HCT116 (cell line): Measurements from ENCODE around the gene CYSRT1. TPM values are rescaled to one million over a fixed set of nuclear protein-coding genes. Genes with fewer than 3 reads are reported as not detected.

Source experiments
- ATAC-seq: fragments of 200-7000 bp; cut with Tn5 transposase; 2 replicates; pipeline ENCODE4 v1.9.1; 2020; ENCODE audit warnings: mild to moderate bottlenecking, moderate library complexity
- BruUV-seq: library from RNA; stranded (reverse); fragments of 400-500 nt; replicated peaks from 2 replicates; lab custom pipeline; 2021; lab: Mats Ljungman, UMichigan
- CTCF ChIA-PET: fragments of 300-600 bp; sonication (Branson Sonifier 250); formaldehyde crosslinking; loops from one replicate; lab custom pipeline; 2021; ENCODE audit warnings: antibody characterized with exemption; lab: Charles Lee
- POLR2A ChIA-PET: fragments of 300-600, 350-600 bp; sonication (Branson Sonifier 250); formaldehyde crosslinking; loops from one replicate; lab custom pipeline; 2021; ENCODE audit warnings: antibody characterized with exemption; lab: Charles Lee
- RAD21 ChIA-PET, 2 experiments: fragments of 300-600 bp; sonication (Branson Sonifier 250); formaldehyde crosslinking; loops; one replicate each; lab custom pipeline; 2023; ENCODE audit warnings: low total read pairs in 2 of 2; ENCODE audit not compliant: uncharacterized antibody in 2 of 2, unreplicated experiment in 2 of 2, low non-redundant PET in 1 of 2; lab: Charles Lee
- DNase-seq: peaks from one replicate; pipeline ENCODE4 v3.0.0-alpha.2; 2010; ENCODE audit warnings: low read depth, low spot score
- H2AFZ ChIP-seq: fragments of 200-600 bp; shearing (Covaris generic), sonication (generic); 2 replicates; pipeline ENCODE4 v1.6.1; 2017; ENCODE audit warnings: low read depth, mixed run types, mixed read lengths, antibody characterized with exemption, low read length; ENCODE audit not compliant: poor library complexity, severe bottlenecking
- H3K27ac ChIP-seq: 2 replicates; pipeline ENCODE4 v1.5.1; 2012; ENCODE audit warnings: low read depth, low read length
- H3K27me3 ChIP-seq: fragments of 200-600 bp; sonication (generic); 2 replicates; pipeline ENCODE4 v1.6.1; 2016; ENCODE audit warnings: mixed run types, low read length, mixed read lengths; ENCODE audit not compliant: insufficient read depth
- H3K36me3 ChIP-seq, 2 experiments: fragments of 200-500 bp in 1 of 2; fragments of 200-600 bp in 1 of 2; sonication (Bioruptor generic) in 1 of 2; sonication (generic) in 1 of 2; 2 replicates each; pipeline versions ENCODE4 v1.5.1 to v1.6.1; 2014 to 2016; ENCODE audit warnings: low read length in 2 of 2, inconsistent platforms in 1 of 2, mixed read lengths in 1 of 2, mixed run types in 1 of 2; ENCODE audit not compliant: insufficient read depth in 2 of 2, control insufficient read depth in 1 of 2
- H3K4me1 ChIP-seq, 2 experiments: fragments of 200-600 bp in 1 of 2; sonication (generic) in 1 of 2; 2 replicates each; pipeline versions ENCODE4 v1.5.1 to v1.6.1; 2012 to 2017; ENCODE audit warnings: low read length in 2 of 2, inconsistent platforms in 1 of 2, mild to moderate bottlenecking in 1 of 2, mixed read lengths in 1 of 2, mixed run types in 1 of 2, moderate library complexity in 1 of 2; ENCODE audit not compliant: insufficient read depth in 2 of 2, control insufficient read depth in 1 of 2
- H3K4me2 ChIP-seq: fragments of 200-600 bp; sonication (generic); 2 replicates; pipeline ENCODE4 v1.6.1; 2017; ENCODE audit warnings: mixed run types, low read length, mixed read lengths
- H3K4me3 ChIP-seq, 2 experiments: fragments of 200-600 bp in 1 of 2; sonication (generic) in 1 of 2; replicated peaks in 1 of 2; 2 replicates each; pipeline ENCODE4 v1.5.1; 2011 to 2016; ENCODE audit warnings: low read length in 2 of 2, control low read depth in 1 of 2, low read depth in 1 of 2, mild to moderate bottlenecking in 1 of 2, mixed read lengths in 1 of 2, mixed run types in 1 of 2
- H3K79me2 ChIP-seq: fragments of 200-600 bp; sonication (generic); 2 replicates; pipeline ENCODE4 v1.6.1; 2017; ENCODE audit warnings: mild to moderate bottlenecking, mixed run types, low read length, moderate library complexity, mixed read lengths; ENCODE audit not compliant: insufficient read depth
- H3K9ac ChIP-seq: fragments of 200-600 bp; sonication (generic); 2 replicates; pipeline ENCODE4 v1.6.1; 2016; ENCODE audit warnings: low read length, mixed read lengths
- H3K9me2 ChIP-seq: fragments of 200-600 bp; sonication (generic), shearing (Covaris generic); 2 replicates; pipeline ENCODE4 v1.6.1; 2017; ENCODE audit warnings: mixed run types, mild to moderate bottlenecking, moderate library complexity; ENCODE audit not compliant: insufficient read depth
- H3K9me3 ChIP-seq, 2 experiments: fragments of 200-500 bp in 1 of 2; fragments of 200-600 bp in 1 of 2; sonication (Bioruptor generic) in 1 of 2; sonication (generic) in 1 of 2; 2 replicates each; pipeline ENCODE4 v1.6.1; 2014 to 2017; ENCODE audit warnings: low read length in 2 of 2, mixed read lengths in 2 of 2, inconsistent platforms in 1 of 2, low read depth in 1 of 2, mild to moderate bottlenecking in 1 of 2, mixed run types in 1 of 2, moderate library complexity in 1 of 2; ENCODE audit not compliant: control insufficient read depth in 1 of 2, insufficient read depth in 1 of 2
- H4K20me1 ChIP-seq: fragments of 200-600 bp; sonication (generic), shearing (Covaris generic); 2 replicates; pipeline ENCODE4 v1.6.1; 2017; ENCODE audit warnings: mixed run types, mild to moderate bottlenecking, moderate library complexity; ENCODE audit not compliant: insufficient read depth
- CTCF ChIP-seq, 3 experiments: fragments of 200-600 bp in 1 of 3; sonication (generic) in 1 of 3; IDR thresholded peaks in 2 of 3; conservative IDR thresholded peaks in 1 of 3; 2 replicates each; pipeline ENCODE4 v1.5.1; 2012 to 2017; ENCODE audit warnings: low read depth in 2 of 3, low read length in 2 of 3, antibody characterized with exemption in 1 of 3, borderline replicate concordance in 1 of 3, control low read depth in 1 of 3, mild to moderate bottlenecking in 1 of 3, mixed read lengths in 1 of 3, mixed run types in 1 of 3, moderate library complexity in 1 of 3; ENCODE audit not compliant: insufficient read depth in 1 of 3
- POLR2A ChIP-seq: IDR thresholded peaks from 2 replicates; pipeline ENCODE4 v1.7.0; 2011; ENCODE audit warnings: borderline replicate concordance; ENCODE audit not compliant: insufficient read depth, insufficient read length; ENCODE audit errors: extremely low read depth
- POLR2AphosphoS5 ChIP-seq: IDR thresholded peaks from 2 replicates; pipeline ENCODE4 v1.6.1; 2011; ENCODE audit warnings: mild to moderate bottlenecking, low read depth, low read length, moderate library complexity
- ZBTB33 ChIP-seq: IDR thresholded peaks from 2 replicates; pipeline ENCODE4 v1.6.1; 2011; ENCODE audit warnings: mild to moderate bottlenecking, low read length, moderate library complexity; ENCODE audit not compliant: insufficient replicate concordance; ENCODE audit errors: extremely low read depth
- ZNF274 ChIP-seq: fragments of 200-500 bp; sonication (Bioruptor generic); IDR thresholded peaks from 2 replicates; pipeline ENCODE4 v1.6.1; 2014; ENCODE audit warnings: mild to moderate bottlenecking, low read depth, low read length, inconsistent platforms
- intact Hi-C: fragments of 100-400 bp; cut with micrococcal nuclease; formaldehyde crosslinking; loops from 2 replicates; pipeline ENCODE4 v1.10.0; 2022
- total RNA-seq: library from RNA; stranded (reverse); gene quantifications from one replicate; pipeline ENCODE4 v1.2.1, GENCODE V29; 2021; ENCODE audit not compliant: unreplicated experiment

Gene CYSRT1
- total RNA-seq, 1 experiment from 2014 or later: 4.3 TPM

- Histone ChIP-seq H3K9me2 (no peaks in the 10 kb centered on the region), H2AFZ (no peak overlapping the region), H3K27me3 (no peaks in the 10 kb centered on the region), H3K27ac (peak overlapping the region; percentile 56; the same call in 1 of the 2 replicates), H3K79me2 (peaks cover 11% of the 10 kb centered on the region), H3K4me2 (no peak overlapping the region), H3K9ac (no peak overlapping the region), H3K36me3 (peaks cover 4 to 16% of the 10 kb centered on the region in 2 experiments; a peak in 3 of 4 replicates), H4K20me1 (no peaks in the 10 kb centered on the region), H3K4me3 (no peak overlapping the region), H3K9me3 (no peaks in the 10 kb centered on the region), H3K4me1 (peaks cover 31 to 40% of the 10 kb centered on the region in 2 experiments)
- ChIA-PET POLR2A (interaction anchor here (1.4 kb wide), 1 partner anchor 30 kb away, joined by 3 read pairs; no protein-coding TSS in a partner anchor), RAD21 (no interaction called here), CTCF (interaction anchor here (1.1 to 1.3 kb wide), 3 partner anchors 13 to 37 kb away, joined by 3 to 4 read pairs (median 3); no protein-coding TSS in a partner anchor)
- intact Hi-C loops: no loop called here
- no peak for DNase-seq
- no TSS peak for BruUV-seq
- TF ChIP-seq ZBTB33: no peak
- TF ChIP-seq CTCF (IDR thresholded peaks at IDR 0.05 in 2 of 3, conservative IDR thresholded peaks at IDR 0.05 in 1 of 3; ENCODE audit: borderline replicate concordance in 1 of 3, insufficient read depth in 1 of 3, low read depth in 2 of 3, low read length in 2 of 3): no peak
- no peak for TF ChIP-seq POLR2A
- no peak for TF ChIP-seq POLR2AphosphoS5
- no peak for TF ChIP-seq ZNF274
- TF ChIP-seq, all 23 proteins: peak for 0
- no peak for ATAC-seq
Measured at GRCh38 chr9:137273611-137274320, 48.8 kb downstream of the CYSRT1 start.
